IPS DF 6.9 (cell line): ENCODE results near the gene RTTN.

Experiments used
- DNase-seq: peaks from one replicate; pipeline ENCODE4 v3.0.0-alpha.2; 2013; ENCODE audit warnings: low read depth, low spot score
- H3K27ac ChIP-seq: one replicate; pipeline ENCODE4 v1.5.1; 2013; ENCODE audit warnings: low read length, control low read depth
- H3K27me3 ChIP-seq: 2 replicates; pipeline ENCODE4 v1.6.1; 2013; ENCODE audit warnings: mild to moderate bottlenecking, low read length; ENCODE audit not compliant: control insufficient read depth, insufficient read depth
- H3K36me3 ChIP-seq: 2 replicates; pipeline ENCODE4 v1.6.1; 2013; ENCODE audit warnings: low read length; ENCODE audit not compliant: control insufficient read depth, insufficient read depth
- H3K4me1 ChIP-seq: 2 replicates; pipeline ENCODE4 v1.6.1; 2013; ENCODE audit warnings: low read length; ENCODE audit not compliant: control insufficient read depth, insufficient read depth
- H3K4me3 ChIP-seq: 2 replicates; pipeline ENCODE4 v1.5.1; 2013; ENCODE audit warnings: mild to moderate bottlenecking, low read length
- H3K9me3 ChIP-seq: 2 replicates; pipeline ENCODE4 v1.6.1; 2013; ENCODE audit warnings: low read length, inconsistent platforms; ENCODE audit not compliant: control insufficient read depth, insufficient read depth
- WGBS: extraction: QIAGEN DNeasy Blood & Tissue Kit; methylation state at CpG from one replicate; pipeline ENCODE4 v1.1.7; 2013; ENCODE audit warnings: mixed read lengths, missing lambda C conversion rate; ENCODE audit not compliant: insufficient read length, insufficient coverage; 5-methylcytosine and 5-hydroxymethylcytosine counted together

The RTTN gene

GRCh38 chr18:70030728-70031127 lies 174.8 kb downstream of the RTTN start:
- Histone ChIP-seq H3K9me3 (no peaks in the 10 kb centered on the region), H3K27ac (no peak overlapping the region), H3K4me1 (no peaks in the 10 kb centered on the region), H3K27me3 (no peaks in the 10 kb centered on the region), H3K4me3 (no peak overlapping the region), H3K36me3 (no peaks in the 10 kb centered on the region)
- WGBS: no CpG with 5 or more reads among the region's 1 CpG
- no peak for DNase-seq

- Histone ChIP-seq H3K27me3 (no peaks in the 10 kb centered on the region), H3K36me3 (no peaks in the 10 kb centered on the region), H3K4me1 (no peaks in the 10 kb centered on the region), H3K27ac (no peak overlapping the region), H3K4me3 (no peak overlapping the region), H3K9me3 (no peaks in the 10 kb centered on the region)
- no peak for DNase-seq
- WGBS: no CpG with 5 or more reads among the region's 1 CpG
These were observed 176.3 kb downstream of the RTTN start for GRCh38 chr18:70029163-70029562.

GRCh38 chr18:70028734-70029133 lies 176.8 kb downstream of the RTTN start:
- Histone ChIP-seq H3K4me1 (no peaks in the 10 kb centered on the region), H3K36me3 (no peaks in the 10 kb centered on the region), H3K27ac (no peak overlapping the region), H3K4me3 (no peak overlapping the region), H3K27me3 (no peaks in the 10 kb centered on the region), H3K9me3 (no peaks in the 10 kb centered on the region)
- DNase-seq: no peak
- WGBS: no CpG with 5 or more reads among the region's 3 CpGs

- H3K27me3 ChIP-seq: no peaks in the 10 kb centered on the region
- no peak for DNase-seq
- H3K36me3 ChIP-seq: no peaks in the 10 kb centered on the region
- H3K27ac ChIP-seq: no peak overlapping the region
- no peaks in the 10 kb centered on the region for H3K4me1 ChIP-seq
- no peak overlapping the region for H3K4me3 ChIP-seq
- WGBS: no CpG with 5 or more reads among the region's 3 CpGs
- H3K9me3 ChIP-seq: no peaks in the 10 kb centered on the region
These were observed 177.4 kb downstream of the RTTN start for GRCh38 chr18:70028084-70028483.

GRCh38 chr18:70025580-70025979 lies 179.9 kb downstream of the RTTN start:
- Histone ChIP-seq H3K4me3 (no peak overlapping the region), H3K9me3 (no peaks in the 10 kb centered on the region), H3K27ac (no peak overlapping the region), H3K27me3 (no peaks in the 10 kb centered on the region), H3K36me3 (no peaks in the 10 kb centered on the region), H3K4me1 (no peaks in the 10 kb centered on the region)
- no CpG with 5 or more reads among the region's 5 CpGs for WGBS
- DNase-seq: no peak

GRCh38 chr18:70024829-70025228 lies 180.7 kb downstream of the RTTN start:
- DNase-seq: no peak
- no peak overlapping the region for H3K4me3 ChIP-seq
- H3K4me1 ChIP-seq: no peaks in the 10 kb centered on the region
- no peaks in the 10 kb centered on the region for H3K27me3 ChIP-seq
- no CpG with 5 or more reads among the region's 3 CpGs for WGBS
- no peaks in the 10 kb centered on the region for H3K36me3 ChIP-seq
- no peaks in the 10 kb centered on the region for H3K9me3 ChIP-seq
- H3K27ac ChIP-seq: no peak overlapping the region

- H3K27ac ChIP-seq: no peak overlapping the region
- H3K27me3 ChIP-seq: no peaks in the 10 kb centered on the region
- no peak for DNase-seq
- no peaks in the 10 kb centered on the region for H3K4me1 ChIP-seq
- H3K4me3 ChIP-seq: no peak overlapping the region
- H3K9me3 ChIP-seq: no peaks in the 10 kb centered on the region
- WGBS: no CpG with 5 or more reads among the region's 2 CpGs
- no peaks in the 10 kb centered on the region for H3K36me3 ChIP-seq
These were observed 181.4 kb downstream of the RTTN start for GRCh38 chr18:70024093-70024492.

GRCh38 chr18:70022636-70023035 lies 182.9 kb downstream of the RTTN start:
- H3K4me1 ChIP-seq: no peaks in the 10 kb centered on the region
- H3K9me3 ChIP-seq: no peaks in the 10 kb centered on the region
- no peaks in the 10 kb centered on the region for H3K27me3 ChIP-seq
- H3K36me3 ChIP-seq: no peaks in the 10 kb centered on the region
- no peak overlapping the region for H3K27ac ChIP-seq
- H3K4me3 ChIP-seq: no peak overlapping the region
- WGBS: no CpG with 5 or more reads among the region's 3 CpGs
- DNase-seq: no peak

GRCh38 chr18:70021498-70021897 lies 184.0 kb downstream of the RTTN start:
- WGBS: no CpG with 5 or more reads among the region's 1 CpG
- Histone ChIP-seq H3K27ac (no peak overlapping the region), H3K4me1 (peaks cover 2% of the 10 kb centered on the region; the same call in 1 of the 2 replicates), H3K4me3 (no peak overlapping the region), H3K36me3 (no peaks in the 10 kb centered on the region), H3K9me3 (no peaks in the 10 kb centered on the region), H3K27me3 (no peaks in the 10 kb centered on the region)
- no peak for DNase-seq

- Histone ChIP-seq H3K27ac (no peak overlapping the region), H3K4me3 (no peak overlapping the region), H3K9me3 (no peaks in the 10 kb centered on the region), H3K36me3 (no peaks in the 10 kb centered on the region), H3K4me1 (peaks cover 2% of the 10 kb centered on the region; the same call in 1 of the 2 replicates), H3K27me3 (no peaks in the 10 kb centered on the region)
- no peak for DNase-seq
- no CpG with 5 or more reads among the region's 1 CpG for WGBS
These were observed 184.4 kb downstream of the RTTN start for GRCh38 chr18:70021043-70021442.

- no peaks in the 10 kb centered on the region for H3K27me3 ChIP-seq
- no peak overlapping the region for H3K4me3 ChIP-seq
- H3K36me3 ChIP-seq: no peaks in the 10 kb centered on the region
- H3K9me3 ChIP-seq: no peaks in the 10 kb centered on the region
- H3K4me1 ChIP-seq: peaks cover 2% of the 10 kb centered on the region; the same call in 1 of the 2 replicates
- WGBS: no CpG with 5 or more reads among the region's 2 CpGs
- no peak for DNase-seq
- no peak overlapping the region for H3K27ac ChIP-seq
These were observed 185.5 kb downstream of the RTTN start for GRCh38 chr18:70019991-70020390.
